K562 (cell line): ENCODE measurements around the gene EPHX1. TPM values are rescaled to one million over a fixed set of nuclear protein-coding genes. Genes with fewer than 3 reads are reported as not detected.

Source experiments
- BRD4 ChIP-seq: fragments of 200-600 bp; sonication (generic); IDR thresholded peaks from 2 replicates; pipeline ENCODE4 v1.6.1; 2017; ENCODE audit warnings: inconsistent platforms
- CEBPG ChIP-seq, 3 experiments: fragments of 200-800 bp in 1 of 3; sonication (Bioruptor generic) in 1 of 3; sonication (generic) in 1 of 3; formaldehyde crosslinking in 1 of 3; IDR thresholded peaks in 2 of 3; conservative IDR thresholded peaks in 1 of 3; 2 replicates each; pipeline versions ENCODE4 v1.6.1 to v1.8.0; 2016 to 2022; ENCODE audit warnings: missing compliant biosample characterization in 2 of 3, missing genetic modification characterization in 2 of 3, mild to moderate bottlenecking in 1 of 3, missing genetic modification reagents in 1 of 3
- EHMT2 ChIP-seq: fragments of 450-650 bp; IDR thresholded peaks from 2 replicates; pipeline ENCODE4 v1.6.1; 2018; ENCODE audit warnings: antibody characterized with exemption
- ESRRB ChIP-seq: fragments of 250-450 bp; sonication (Bioruptor Pico); IDR thresholded peaks from 2 replicates; pipeline ENCODE4 v1.5.0; 2020; ENCODE audit warnings: mild to moderate bottlenecking, moderate library complexity, borderline replicate concordance
- HNRNPK ChIP-seq: fragments of 200-400 bp; formaldehyde crosslinking; IDR thresholded peaks from one replicate; pipeline ENCODE4 v1.6.1; 2018; ENCODE audit warnings: mild to moderate bottlenecking, low read depth, low read length; ENCODE audit not compliant: poor library complexity, severe bottlenecking
- KAT7 ChIP-seq: sonication (generic); formaldehyde crosslinking; IDR thresholded peaks from 2 replicates; pipeline ENCODE4 v1.8.0; 2022; ENCODE audit warnings: missing genetic modification reagents, mild to moderate bottlenecking, borderline replicate concordance
- KDM1A ChIP-seq, 2 experiments: fragments of 450-650 bp; IDR thresholded peaks; 2 replicates each; pipeline ENCODE4 v1.6.1; 2016; ENCODE audit warnings: mild to moderate bottlenecking in 2 of 2
- MCM7 ChIP-seq, 2 experiments: fragments of 450-650 bp; IDR thresholded peaks; 2 replicates each; pipeline ENCODE4 v1.6.1; 2016 to 2018
- PML ChIP-seq: IDR thresholded peaks from 2 replicates; pipeline ENCODE4 v1.6.1; 2012; ENCODE audit warnings: low read length, inconsistent platforms
- PTBP1 ChIP-seq: fragments of 200-400 bp; formaldehyde crosslinking; IDR thresholded peaks from 2 replicates; pipeline ENCODE4 v1.6.1; 2017; ENCODE audit warnings: low read depth, low read length
- SMC3 ChIP-seq: conservative IDR thresholded peaks from 2 replicates; pipeline ENCODE4 v1.6.1; 2011; ENCODE audit warnings: low read depth, low read length, improper control_type of control experiment; ENCODE audit not compliant: insufficient read depth
- TEAD2 ChIP-seq: fragments of 450-650 bp; IDR thresholded peaks from 2 replicates; pipeline ENCODE4 v1.6.1; 2016; ENCODE audit warnings: missing genetic modification characterization, control low read depth, missing compliant biosample characterization
- TSC22D4 ChIP-seq: fragments of 450-650 bp; IDR thresholded peaks from 2 replicates; pipeline ENCODE4 v1.6.1; 2016; ENCODE audit warnings: missing genetic modification characterization, missing biosample characterization, control low read depth
- ZNF76 ChIP-seq: fragments of 250-450 bp; sonication (Bioruptor Pico); IDR thresholded peaks from 2 replicates; pipeline ENCODE4 v1.4.0; 2020; ENCODE audit warnings: mild to moderate bottlenecking, moderate library complexity, borderline replicate concordance
- ZNF830 ChIP-seq: fragments of 250-450 bp; sonication (Bioruptor Pico); IDR thresholded peaks from 2 replicates; pipeline ENCODE4 v1.5.0; 2021; ENCODE audit warnings: mild to moderate bottlenecking
- polyA plus RNA-seq, 8 experiments: library from polyadenylated mRNA; depleted of rRNA in 4 of 8; stranded (reverse) in 5 of 8; unstranded in 3 of 8; fragments of >200 nt; fragmentation: Nextera tagmentation in 2 of 8; fragmentation: Illumina TruSeq in 1 of 8; extraction: Ambion mirVana in 2 of 8; extraction: Trizol in 1 of 8; gene quantifications; 2 replicates each; pipeline versions ENCODE4 v1.2.1 to v1.2.3, GENCODE V29; 2011 to 2014; ENCODE audit warnings: inconsistent platforms in 1 of 8, missing spikeins in 1 of 8
- total RNA-seq, 7 experiments: library from RNA; depleted of rRNA in 6 of 7; stranded (reverse); fragments of >200 nt in 6 of 7; fragmentation: Illumina TruSeq in 2 of 7; extraction: Trizol in 2 of 7; gene quantifications; 2 replicates each; pipeline versions ENCODE4 v1.2.1 to v1.2.3, GENCODE V29; 2011 to 2021; ENCODE audit warnings: low replicate concordance in 1 of 7
- TF ChIP-seq, protein P1 (sequence below), 2 experiments: fragments of 450-650 bp; IDR thresholded peaks; 2 replicates each; pipeline ENCODE4 v1.6.1; 2018; ENCODE audit warnings: mild to moderate bottlenecking in 2 of 2, low read depth in 1 of 2; ENCODE audit not compliant: partially characterized antibody in 2 of 2
- TF ChIP-seq, protein P2 (sequence below), 2 experiments: IDR thresholded peaks; 2 replicates each; pipeline ENCODE4 v1.6.1; 2012; ENCODE audit warnings: improper control_type of control experiment in 2 of 2, low read depth in 2 of 2, low read length in 2 of 2, borderline replicate concordance in 1 of 2
- TF ChIP-seq, protein P3 (sequence below), 2 experiments: fragments of 250-450 bp in 1 of 2; fragments of 450-650 bp in 1 of 2; sonication (Bioruptor Pico) in 1 of 2; IDR thresholded peaks; 2 replicates each; pipeline versions ENCODE4 v1.6.1 to v1.8.0; 2016 to 2021; ENCODE audit warnings: mild to moderate bottlenecking in 2 of 2, moderate library complexity in 2 of 2, missing compliant biosample characterization in 1 of 2, missing genetic modification characterization in 1 of 2
- TF ChIP-seq, protein P4 (sequence below): fragments of 450-650 bp; formaldehyde crosslinking; IDR thresholded peaks from 2 replicates; pipeline ENCODE4 v1.4.0; 2020; ENCODE audit warnings: mild to moderate bottlenecking, moderate library complexity

EPHX1 gene
- total and polyA plus RNA-seq, 9 of the 15 experiments (the other 6 are each of a cell fraction or from before 2014, with no cell fraction given): 0.21 to 27.0 (median 6.7) TPM

DNA sequence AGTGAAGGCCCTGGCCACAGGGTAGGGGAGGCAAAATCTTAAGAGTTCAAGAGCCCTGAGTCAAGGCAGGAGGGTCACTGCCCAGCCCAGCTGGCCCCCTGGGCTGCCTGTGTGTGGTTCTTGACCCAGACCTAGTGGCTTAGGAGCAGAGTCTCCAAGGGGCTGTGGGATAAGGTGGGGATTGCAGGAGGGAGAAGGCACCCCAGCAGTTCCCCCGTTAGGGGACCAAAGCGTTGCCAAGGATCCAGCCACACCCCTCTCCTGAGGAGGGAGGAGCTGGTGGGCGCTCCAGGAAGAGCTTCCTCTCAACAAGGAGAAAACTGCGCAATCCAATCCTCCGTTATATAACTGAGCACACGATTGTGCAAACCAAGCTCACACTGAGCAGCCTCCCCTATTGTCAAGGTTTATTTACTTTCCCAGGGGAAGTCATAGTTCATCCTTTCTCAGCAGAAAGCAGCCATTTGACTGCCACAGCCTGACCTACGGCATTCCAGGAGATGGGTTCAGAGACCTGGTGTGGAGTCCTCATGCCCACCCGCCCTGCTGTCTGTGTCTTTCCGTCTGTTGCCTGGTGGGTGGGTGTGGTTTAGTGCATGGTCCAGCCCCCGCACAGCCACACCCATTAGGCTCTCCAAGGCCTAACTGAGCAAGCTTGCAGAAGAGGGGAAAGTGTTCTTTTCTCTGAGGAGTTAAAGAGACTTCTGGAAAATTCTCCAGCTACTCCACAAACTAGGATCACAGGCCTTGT, 3.5 kb downstream of the EPHX1 start (continued):
- TF ChIP-seq, protein P1, sequence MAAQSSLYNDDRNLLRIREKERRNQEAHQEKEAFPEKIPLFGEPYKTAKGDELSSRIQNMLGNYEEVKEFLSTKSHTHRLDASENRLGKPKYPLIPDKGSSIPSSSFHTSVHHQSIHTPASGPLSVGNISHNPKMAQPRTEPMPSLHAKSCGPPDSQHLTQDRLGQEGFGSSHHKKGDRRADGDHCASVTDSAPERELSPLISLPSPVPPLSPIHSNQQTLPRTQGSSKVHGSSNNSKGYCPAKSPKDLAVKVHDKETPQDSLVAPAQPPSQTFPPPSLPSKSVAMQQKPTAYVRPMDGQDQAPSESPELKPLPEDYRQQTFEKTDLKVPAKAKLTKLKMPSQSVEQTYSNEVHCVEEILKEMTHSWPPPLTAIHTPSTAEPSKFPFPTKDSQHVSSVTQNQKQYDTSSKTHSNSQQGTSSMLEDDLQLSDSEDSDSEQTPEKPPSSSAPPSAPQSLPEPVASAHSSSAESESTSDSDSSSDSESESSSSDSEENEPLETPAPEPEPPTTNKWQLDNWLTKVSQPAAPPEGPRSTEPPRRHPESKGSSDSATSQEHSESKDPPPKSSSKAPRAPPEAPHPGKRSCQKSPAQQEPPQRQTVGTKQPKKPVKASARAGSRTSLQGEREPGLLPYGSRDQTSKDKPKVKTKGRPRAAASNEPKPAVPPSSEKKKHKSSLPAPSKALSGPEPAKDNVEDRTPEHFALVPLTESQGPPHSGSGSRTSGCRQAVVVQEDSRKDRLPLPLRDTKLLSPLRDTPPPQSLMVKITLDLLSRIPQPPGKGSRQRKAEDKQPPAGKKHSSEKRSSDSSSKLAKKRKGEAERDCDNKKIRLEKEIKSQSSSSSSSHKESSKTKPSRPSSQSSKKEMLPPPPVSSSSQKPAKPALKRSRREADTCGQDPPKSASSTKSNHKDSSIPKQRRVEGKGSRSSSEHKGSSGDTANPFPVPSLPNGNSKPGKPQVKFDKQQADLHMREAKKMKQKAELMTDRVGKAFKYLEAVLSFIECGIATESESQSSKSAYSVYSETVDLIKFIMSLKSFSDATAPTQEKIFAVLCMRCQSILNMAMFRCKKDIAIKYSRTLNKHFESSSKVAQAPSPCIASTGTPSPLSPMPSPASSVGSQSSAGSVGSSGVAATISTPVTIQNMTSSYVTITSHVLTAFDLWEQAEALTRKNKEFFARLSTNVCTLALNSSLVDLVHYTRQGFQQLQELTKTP (IDR thresholded peaks at IDR 0.05; ENCODE audit: low read depth in 1 of 2, partially characterized antibody in 2 of 2): no peak
- TF ChIP-seq KDM1A (IDR thresholded peaks at IDR 0.05): no peak
- TF ChIP-seq CEBPG (CRISPR knock-in tag; IDR thresholded peaks at IDR 0.05): peak; percentile 79
- peak; percentile 89 to 93 for TF ChIP-seq CEBPG (tag; conservative IDR thresholded peaks at IDR 0.05 in 1 of 2, IDR thresholded peaks at IDR 0.05 in 1 of 2)
- no peak for TF ChIP-seq EHMT2
- no peak for TF ChIP-seq KAT7 (CRISPR knock-in tag)
- TF ChIP-seq, protein P2, sequence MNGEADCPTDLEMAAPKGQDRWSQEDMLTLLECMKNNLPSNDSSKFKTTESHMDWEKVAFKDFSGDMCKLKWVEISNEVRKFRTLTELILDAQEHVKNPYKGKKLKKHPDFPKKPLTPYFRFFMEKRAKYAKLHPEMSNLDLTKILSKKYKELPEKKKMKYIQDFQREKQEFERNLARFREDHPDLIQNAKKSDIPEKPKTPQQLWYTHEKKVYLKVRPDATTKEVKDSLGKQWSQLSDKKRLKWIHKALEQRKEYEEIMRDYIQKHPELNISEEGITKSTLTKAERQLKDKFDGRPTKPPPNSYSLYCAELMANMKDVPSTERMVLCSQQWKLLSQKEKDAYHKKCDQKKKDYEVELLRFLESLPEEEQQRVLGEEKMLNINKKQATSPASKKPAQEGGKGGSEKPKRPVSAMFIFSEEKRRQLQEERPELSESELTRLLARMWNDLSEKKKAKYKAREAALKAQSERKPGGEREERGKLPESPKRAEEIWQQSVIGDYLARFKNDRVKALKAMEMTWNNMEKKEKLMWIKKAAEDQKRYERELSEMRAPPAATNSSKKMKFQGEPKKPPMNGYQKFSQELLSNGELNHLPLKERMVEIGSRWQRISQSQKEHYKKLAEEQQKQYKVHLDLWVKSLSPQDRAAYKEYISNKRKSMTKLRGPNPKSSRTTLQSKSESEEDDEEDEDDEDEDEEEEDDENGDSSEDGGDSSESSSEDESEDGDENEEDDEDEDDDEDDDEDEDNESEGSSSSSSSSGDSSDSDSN (IDR thresholded peaks at IDR 0.05; ENCODE audit: borderline replicate concordance in 1 of 2, low read depth in 2 of 2, low read length in 2 of 2): no peak
- no peak for TF ChIP-seq TSC22D4
- TF ChIP-seq, protein P3, sequence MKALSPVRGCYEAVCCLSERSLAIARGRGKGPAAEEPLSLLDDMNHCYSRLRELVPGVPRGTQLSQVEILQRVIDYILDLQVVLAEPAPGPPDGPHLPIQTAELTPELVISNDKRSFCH (CRISPR knock-in tag; IDR thresholded peaks at IDR 0.05): no peak
- TF ChIP-seq, protein P3 (tag; IDR thresholded peaks at IDR 0.05): no peak
- TF ChIP-seq PML: no peak
- no peak for TF ChIP-seq ESRRB (CRISPR knock-in tag)
- TF ChIP-seq SMC3: no peak
- 0 out of 2 replicates have a peak, but pooled peaks have one; percentile 27 for TF ChIP-seq ZNF830
- no peak for TF ChIP-seq TEAD2 (tag)
- TF ChIP-seq HNRNPK: no peak
- TF ChIP-seq MCM7 (IDR thresholded peaks at IDR 0.05): no peak
- TF ChIP-seq PTBP1: no peak
- TF ChIP-seq BRD4: no peak
- TF ChIP-seq ZNF76 (CRISPR knock-in tag): no peak
- TF ChIP-seq, protein P4, sequence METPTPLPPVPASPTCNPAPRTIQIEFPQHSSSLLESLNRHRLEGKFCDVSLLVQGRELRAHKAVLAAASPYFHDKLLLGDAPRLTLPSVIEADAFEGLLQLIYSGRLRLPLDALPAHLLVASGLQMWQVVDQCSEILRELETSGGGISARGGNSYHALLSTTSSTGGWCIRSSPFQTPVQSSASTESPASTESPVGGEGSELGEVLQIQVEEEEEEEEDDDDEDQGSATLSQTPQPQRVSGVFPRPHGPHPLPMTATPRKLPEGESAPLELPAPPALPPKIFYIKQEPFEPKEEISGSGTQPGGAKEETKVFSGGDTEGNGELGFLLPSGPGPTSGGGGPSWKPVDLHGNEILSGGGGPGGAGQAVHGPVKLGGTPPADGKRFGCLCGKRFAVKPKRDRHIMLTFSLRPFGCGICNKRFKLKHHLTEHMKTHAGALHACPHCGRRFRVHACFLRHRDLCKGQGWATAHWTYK (CRISPR knock-in tag): peak; percentile 69; the same call in 1 of the 2 replicates
